AG08396 (cell line): ENCODE measurements around the gene QKI.

Experiments used
- DNase-seq: peaks from one replicate; pipeline ENCODE4 v3.0.0; 2012; ENCODE audit warnings: low spot score, mixed read lengths

The QKI gene

DNA sequence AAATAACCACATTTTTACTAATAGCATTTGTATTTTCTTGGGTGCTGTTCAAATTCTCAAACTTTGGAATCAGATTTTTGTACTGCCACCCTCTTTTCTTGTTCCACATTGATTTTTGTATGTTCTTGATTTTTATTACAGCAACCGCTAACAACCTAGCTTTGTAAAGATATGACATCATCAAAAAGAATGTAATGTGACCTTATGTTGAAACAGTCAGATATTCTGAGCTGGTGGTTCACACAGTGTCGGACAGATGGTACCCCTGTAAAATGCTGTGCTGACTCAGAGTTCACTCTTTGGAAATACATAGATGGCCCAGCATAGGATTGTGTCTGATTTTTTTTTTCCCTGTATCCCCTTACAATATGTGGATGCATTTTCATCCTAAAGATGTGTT is 118.9 kb downstream of the QKI start:
- DNase-seq: peak; percentile 55

DNA sequence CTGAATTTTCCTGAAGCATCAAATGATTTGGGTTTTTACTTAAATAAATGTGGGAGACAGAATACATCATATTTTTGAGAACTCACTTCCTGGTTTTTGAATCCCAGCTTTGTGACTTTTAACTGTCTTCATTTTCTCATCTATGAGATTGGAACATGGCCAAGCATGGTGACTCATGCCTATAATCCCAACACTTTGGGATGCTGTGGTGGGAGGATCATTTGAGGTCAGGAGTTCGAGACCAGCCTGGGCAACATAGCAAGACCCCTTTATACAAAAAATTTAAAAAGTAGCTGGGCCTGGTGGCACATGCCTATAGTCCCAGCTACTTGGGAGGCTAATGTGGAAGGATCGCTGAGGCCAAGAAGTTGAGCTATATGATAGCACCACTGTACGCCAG is 122.3 kb downstream of the QKI start:
- no peak for DNase-seq

DNA sequence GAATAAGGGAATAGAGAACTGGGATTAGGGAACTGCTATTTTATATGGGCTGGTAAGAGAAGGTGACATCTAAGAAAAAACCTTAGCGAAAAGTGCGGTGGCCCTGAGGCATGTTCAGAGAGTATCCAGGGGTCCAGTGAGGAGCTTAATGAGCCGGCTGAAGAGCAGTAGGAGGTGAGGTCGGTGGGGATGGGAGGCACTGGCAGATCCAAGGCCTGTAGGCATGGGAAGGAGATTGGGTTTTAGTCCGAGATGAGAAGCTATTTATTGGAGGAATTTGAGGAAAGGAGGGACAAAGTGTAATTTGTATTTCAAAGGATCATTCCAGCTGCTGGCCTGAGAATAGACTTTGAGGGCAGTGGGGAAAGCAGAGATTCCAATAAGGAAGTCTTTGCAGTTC is 123.8 kb downstream of the QKI start:
- DNase-seq: no peak

DNA sequence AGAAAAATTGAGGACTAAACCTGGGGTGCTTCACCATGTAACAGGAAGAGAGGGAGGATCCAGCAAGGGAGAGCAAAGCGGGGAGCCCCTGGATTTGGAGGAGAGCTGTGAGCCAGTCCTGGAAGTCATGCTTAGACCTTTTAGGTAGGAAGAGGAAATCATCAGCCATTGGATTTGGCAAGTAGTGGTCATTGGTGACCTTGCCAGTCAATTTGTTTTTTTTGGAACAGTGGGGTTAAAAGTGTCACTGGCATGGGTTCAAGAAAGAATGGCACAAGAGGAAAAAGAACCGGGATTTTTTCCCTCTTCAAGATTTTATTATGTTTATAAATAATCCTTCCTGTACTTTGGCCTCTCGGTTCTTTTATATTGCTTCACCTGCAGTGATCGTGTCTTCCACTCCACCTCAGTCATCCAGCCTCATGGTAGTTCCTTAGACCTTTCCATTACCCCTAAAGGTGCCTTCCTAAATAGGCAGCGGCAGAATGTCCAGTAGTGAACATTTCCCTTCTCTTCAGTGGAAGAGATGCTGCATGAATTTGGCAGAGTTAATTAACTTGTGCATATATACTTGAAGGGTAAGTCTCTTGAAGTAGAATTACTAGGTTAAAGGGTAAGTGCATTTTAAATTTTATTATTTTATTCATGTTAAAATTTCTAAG is 124.7 kb downstream of the QKI start:
- no peak for DNase-seq

DNA sequence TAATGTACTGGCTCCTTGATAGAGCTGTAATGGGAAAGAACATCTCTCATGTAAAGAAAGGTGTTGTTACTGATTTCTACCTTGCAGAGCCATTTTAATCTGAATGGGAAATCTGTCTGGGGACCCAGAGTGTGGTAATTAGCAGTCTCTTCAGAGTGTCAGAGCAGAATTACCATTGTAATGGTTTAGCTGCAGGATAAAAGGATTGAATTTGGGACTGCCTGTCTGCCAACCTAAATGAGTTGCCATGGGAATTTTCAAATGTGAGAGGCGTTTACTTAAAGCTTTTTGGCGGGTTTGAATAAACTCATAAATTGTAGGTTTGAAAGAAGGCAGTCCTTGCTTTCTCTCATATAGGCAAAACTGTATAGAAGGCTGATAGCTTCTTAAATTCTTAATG is 128.8 kb downstream of the QKI start:
- no peak for DNase-seq

DNA sequence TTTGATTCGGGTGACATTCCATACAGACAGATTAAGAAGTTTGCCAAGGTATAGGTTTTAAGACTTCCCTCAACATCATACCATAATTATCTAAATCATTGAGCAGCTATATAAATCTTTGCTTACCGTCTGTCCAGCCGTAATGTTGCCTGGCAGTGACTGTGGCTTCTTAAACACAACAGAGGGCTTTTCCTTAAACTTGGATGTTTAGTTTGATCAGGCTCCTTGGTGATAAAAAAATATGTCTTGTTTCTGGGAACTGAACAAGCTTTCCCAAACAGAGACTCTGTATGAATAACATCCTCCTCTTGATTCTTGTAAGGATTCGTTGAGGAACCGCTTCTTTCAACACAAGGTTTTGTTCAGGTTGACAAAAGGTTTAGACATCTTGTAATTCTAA is 130.9 kb downstream of the QKI start:
- DNase-seq: no peak

DNA sequence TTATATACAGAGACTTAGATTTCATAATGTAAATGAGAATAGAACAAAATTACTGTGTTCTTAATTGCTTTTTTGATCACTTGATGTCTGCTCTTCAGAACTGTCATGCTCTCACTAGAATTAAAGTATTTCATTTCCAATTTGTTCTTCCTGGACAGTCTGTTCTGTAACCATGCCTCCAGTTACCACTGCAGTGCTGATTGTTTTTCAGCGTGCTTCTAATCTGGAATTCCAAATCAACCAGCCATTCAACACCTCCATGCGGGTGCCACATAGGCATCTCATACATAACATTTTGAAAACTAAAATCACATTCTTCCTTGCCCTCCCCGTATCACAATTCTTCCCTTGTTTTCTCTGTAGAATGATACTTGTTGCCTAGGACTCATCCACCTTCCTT is 132.8 kb downstream of the QKI start:
- DNase-seq: no peak

DNA sequence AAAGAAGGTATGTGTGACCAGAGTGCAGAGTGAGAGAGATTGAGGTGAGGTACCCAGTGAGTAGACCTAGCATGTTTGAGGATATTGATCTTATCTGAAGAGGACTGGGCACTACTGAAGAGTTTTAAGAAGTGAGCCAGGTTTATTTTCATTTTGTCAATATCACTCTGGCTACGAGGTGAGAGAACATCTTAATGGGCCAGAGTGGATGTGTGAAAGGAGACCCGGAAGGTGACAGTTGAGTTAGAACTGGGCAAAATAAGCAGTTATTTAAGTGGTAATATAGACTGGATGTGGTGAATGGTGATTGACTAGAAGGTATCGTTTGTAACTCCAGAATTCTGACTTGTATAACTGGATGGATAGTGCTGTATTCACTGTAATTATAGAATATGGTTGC is 134.1 kb downstream of the QKI start:
- DNase-seq: no peak

DNA sequence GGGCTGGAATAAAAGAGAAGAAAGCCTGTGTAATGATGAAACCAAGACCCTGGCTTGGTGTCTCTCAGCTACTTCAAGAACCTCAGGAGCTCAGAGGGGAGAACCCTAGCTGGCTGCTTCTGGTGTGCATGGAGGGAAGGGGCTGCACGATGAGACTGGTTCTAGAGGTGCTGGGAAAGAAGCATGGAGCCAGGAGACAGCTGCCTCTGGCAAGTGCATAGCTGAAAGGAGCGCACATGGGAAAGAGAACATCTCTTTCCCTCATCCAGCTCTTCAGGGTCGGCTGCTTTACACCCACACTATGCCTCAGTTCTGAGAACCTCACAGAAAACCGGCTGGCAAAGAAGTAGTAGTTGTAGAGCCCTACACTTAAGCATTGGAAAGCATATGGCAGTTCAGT is 139.5 kb downstream of the QKI start:
- DNase-seq: no peak

DNA sequence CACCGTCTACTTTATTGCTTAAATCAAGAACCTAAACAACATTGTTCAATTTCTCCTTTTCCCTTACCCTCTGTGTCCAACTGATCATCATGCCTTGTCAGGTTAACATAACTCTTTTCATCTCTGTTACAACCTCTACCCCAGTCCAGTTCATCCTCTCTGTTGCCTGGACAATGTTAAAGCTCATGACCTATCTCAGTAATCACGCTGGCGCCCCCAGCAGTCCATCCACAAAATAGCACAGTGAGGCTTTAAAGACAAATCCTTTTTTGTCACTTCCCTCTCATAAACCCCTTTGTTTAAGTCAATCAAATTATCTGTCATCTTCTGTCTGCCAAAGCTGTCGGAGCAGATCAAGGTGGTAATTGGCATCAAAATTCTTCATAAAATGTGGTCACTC is 140.1 kb downstream of the QKI start:
- peak; percentile 28 for DNase-seq

DNA sequence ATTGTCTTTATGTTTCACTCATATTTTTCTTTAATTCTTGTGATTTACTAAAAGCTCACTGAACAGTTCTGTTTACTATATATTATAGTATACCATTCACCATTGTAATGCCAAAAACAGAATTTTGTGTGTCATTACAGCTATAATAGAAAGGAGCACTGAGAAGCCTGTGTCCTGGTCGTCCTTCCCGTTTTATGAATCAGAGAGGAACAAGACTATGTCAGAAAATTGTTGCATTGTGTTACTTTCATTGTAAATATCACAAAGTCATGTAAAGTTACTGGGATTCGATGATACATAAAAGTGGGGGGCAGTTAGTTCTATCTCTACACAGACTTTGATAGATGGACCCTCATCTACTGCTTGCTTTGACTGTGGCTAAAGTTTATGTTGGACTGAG is 145.1 kb downstream of the QKI start:
- no peak for DNase-seq

DNA sequence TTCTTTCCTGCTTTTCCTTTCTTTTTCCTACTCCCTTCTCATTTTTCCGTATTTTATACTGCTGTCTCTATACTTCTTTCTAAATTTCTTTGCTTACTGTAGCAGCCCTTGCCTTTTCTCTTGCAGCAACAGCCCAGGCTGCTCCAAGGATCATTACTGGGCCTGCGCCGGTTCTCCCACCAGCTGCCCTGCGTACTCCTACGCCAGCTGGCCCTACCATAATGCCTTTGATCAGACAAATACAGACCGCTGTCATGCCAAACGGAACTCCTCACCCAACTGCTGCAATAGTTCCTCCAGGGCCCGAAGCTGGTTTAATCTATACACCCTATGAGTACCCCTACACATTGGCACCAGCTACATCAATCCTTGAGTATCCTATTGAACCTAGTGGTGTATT is 148.8 kb downstream of the QKI start:
- DNase-seq: no peak

DNA sequence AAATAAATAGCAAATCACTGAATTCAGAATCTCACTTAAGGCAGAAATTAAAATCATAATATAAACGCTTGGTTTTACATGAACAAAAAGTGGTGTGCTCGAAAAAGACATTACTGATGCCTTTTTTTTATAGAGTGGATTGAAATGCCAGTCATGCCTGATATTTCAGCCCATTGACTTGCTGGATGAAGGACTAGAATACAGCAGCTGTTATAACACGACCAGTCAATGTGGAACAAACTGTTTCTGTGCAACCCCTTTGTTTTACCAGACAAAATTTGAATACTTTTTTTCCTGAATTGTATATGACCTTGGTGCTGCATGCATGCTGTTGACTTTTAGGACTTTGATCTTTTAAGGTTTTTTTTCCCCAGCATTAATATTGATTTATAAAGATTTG is 150.0 kb downstream of the QKI start:
- no peak for DNase-seq

DNA sequence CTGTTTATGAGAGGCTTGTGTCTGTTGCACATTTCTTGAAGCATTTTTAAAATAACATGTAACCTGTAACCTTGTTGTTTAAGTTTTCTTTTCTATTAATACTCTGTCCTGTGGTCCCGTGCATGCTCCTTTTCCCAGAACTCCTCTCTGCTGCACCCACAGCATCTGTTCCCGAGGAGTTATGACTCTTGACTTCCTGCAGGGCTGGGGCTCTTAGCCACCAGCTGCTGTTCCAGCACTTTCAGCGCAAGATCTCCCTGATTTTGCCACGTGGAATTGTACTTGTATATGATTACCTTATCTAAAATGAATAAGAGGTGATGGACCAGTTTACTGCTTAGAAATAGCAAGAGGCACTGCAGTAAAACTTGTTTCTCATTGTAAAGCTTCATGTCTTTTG is 150.6 kb downstream of the QKI start:
- no peak for DNase-seq

DNA sequence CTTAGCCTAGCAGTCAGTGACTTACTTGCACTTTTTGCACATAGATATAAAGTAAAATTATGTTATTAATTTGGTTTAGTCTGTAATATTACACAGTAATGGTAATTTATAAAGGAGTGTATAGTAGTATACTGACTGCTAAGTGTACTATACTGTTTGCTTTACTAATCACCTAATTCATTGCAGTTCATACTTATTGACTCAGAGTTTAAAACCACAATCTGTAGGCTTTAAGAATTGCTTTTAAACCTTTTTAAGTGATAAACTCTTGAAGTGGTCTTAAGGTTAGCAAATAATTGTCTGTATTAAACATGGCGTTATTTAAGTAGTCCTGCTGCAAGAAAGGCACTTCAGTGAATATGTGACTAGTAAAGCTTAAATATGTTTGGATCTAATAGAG is 151.5 kb downstream of the QKI start:
- DNase-seq: no peak

DNA sequence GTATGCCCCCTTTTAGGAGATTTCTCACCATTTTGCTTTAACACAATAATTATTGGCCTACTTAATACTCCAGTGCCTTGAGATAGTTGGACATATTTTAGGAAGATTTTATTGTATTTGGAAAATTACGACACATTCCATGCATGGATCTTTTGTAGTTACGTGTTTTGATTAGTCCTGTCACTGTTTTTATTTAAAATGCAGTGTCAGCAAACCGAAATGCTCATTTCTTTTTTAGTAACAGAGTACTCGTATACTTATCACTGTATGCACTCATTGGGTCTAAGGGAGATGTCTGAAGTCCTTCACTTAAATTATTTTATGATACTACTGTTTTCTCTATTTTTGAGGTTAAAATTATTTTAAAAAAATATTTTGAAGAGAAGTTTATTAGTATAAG is 153.8 kb downstream of the QKI start:
- DNase-seq: no peak

DNA sequence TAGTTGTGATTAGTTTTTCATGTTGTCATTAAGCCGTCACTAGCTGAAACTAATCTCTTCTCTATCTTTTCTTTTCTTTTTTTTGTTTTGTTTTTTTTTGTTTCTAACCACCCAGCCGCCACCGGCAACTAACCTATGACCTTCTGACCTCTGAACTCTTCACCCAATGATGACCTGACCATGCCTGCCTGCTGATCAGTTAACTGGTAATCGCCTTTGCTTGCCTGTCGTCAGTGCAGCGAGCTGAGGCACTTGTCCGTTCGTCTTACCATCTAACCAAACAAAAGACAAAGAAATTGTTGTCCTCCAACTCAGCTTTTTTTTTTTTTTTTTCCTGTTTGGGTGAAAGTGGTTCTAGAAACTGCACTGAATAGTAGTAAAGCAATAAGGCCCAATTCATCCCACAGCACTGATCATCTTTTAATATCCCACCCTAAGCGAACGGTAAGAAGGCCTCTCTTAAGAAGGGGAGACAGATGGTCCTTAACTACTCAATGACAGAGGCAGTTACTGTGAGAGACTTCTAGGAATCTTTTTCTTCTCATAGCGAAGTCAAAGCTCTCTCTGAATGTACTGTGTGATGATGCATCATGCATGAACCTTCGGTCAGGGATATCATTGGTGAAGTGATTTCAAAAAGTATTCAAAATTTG is 156.2 kb downstream of the QKI start:
- DNase-seq: no peak

DNA sequence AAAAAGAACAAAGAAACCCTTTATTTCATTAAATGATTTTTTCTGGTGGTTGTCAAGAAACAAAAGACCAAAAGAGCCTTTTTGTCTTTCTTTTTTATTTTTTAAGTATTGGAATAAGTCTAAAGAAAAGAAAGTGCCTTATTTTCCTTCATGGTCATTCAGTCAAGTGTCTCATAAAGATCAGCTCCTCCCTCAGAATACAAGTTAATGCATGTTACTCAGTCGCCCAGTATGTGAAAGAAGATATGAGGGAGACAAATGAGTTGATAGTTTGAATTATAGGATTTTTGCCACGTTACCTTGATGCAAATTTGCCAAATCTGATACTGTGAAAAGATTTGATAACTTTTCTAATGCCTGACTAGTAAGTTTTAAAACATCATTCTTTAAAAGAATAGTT is 157.2 kb downstream of the QKI start:
- no peak for DNase-seq

DNA sequence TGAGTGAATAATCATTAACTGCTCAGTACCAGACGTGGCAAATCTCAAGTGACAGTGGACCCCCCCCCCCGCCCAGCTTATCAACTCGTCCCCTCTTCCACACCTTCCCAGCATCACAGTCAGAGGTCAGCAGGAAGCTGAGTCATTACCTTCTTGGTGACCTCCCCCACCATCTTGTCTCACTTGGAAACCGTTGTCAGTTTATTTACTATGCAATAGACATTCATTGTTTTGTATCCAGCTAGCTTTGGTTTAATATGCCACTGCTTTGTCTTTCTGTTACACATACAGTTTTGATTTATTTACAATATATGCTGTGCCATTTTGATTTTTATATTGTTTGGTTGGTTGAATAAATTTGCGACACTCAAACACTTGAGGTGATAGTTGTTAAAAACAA is 158.1 kb downstream of the QKI start:
- no peak for DNase-seq

DNA sequence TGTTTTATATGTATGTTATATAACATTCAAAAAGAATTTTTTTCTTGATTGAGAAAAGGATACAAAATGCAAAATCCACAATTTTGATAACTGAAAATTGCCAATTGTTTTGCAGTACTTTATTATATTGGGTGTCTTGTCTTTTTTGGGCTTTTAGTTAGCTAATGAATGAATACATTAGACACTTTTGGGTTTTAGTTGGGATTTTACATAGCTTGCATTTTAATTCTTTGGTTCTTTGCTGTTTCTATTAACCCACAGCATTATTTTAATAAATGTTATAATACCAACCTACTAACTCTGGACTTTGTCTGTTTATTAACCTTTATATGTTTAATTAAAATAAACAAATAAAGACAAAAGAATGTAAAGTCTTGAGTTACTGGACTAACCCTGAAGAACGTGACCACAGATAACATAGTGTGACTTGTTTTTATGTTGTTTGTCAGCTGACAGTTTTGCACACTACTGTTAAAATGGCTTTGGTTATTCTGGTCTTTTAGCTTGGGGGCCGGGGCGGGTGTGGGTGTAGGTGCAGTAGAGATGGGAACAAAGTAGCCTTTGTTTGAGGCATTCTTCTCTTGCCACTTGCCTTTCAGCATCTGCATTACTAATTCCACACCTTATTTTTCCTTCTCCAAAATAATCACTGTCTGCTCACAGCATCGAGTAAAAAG is 159.1 kb downstream of the QKI start:
- no peak for DNase-seq

DNA sequence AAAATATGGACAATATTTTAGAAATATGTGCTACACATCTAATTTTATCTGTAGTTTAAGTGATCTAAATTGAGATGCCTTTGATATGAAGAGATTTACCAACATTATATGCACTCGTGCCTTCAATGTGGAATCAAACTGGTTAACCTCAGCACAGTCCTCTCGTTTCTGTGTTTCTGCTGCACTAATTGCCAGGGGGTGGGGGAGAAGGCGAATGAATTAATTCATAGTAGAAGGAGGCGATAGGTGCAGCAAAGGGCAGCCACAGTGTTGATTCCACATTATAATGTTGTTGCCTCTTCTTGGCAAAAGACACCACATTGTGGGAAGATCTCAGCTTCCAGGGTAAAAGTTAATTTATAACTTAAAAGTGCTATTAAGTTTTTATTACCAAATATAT is 161.6 kb downstream of the QKI start:
- no peak for DNase-seq

DNA sequence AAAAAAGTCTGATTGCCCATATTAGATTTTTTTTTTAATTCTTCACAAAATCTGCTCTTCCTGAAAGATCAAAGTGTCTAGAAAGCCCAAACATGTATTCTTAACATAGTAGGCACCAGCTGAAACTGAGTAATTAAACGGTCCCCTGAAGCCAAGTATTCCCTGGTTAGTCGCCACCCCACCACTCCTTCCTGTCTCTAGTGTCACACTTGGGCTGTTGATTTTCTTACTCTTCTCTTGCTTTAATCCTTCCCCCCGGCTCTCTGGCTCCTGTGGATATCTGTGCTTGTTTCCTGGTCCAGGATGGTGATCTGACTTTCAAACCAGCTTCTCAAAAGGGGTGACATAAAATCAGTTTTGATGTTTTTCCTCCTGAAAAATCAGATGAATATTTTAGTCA is 162.9 kb downstream of the QKI start:
- DNase-seq: no peak

DNA sequence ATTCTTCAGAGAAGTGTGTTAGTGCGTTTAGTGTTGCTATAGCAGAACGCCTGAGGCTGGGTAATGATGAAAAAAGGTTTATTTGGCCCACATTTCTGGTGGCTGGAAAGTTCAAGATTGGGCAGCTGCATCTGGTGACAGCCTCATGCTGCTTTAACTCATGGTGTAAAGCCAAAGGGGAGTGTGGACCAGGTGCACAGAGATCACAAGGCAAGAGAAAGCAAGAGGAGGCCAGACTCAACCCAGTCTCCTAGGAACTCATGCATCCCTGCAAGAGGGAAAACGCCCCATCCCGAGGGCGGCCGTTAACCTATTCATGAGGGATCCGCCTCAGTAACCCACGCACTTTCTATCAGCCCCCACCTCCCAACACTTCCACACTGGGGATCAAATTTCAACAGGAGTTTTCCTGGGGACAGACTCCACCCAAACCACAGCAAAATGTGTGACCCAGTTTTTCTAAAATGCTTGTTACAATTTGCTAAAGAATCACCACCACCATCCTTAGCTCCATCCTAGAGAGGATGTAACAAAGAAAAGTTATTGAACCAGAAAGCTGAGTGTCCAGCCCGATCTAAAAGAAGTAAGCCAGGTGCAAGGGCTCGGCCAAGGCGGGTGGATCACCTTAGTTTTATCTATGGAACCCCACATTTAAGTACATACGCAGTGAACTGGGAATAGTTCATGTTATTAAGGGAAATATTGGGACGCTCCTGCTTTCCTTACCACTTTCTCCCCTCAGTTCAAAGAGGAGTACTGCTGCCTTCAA is 164.8 kb downstream of the QKI start:
- no peak for DNase-seq
